SJSA1 (cell line): ENCODE measurements around the gene SKIC2. TPM values are rescaled to one million over a fixed set of nuclear protein-coding genes. Genes with fewer than 3 reads are reported as not detected.

Experiments used
- DNase-seq, 2 experiments: peaks; one replicate each; pipeline ENCODE4 v3.0.0-alpha.2; 2015 to 2020; ENCODE audit warnings: low spot score in 2 of 2, low read depth in 1 of 2
- H3K27ac ChIP-seq: fragments of 250-450 bp; sonication (Bioruptor Pico); 2 replicates; pipeline ENCODE4 v1.5.1; 2020; ENCODE audit warnings: mild to moderate bottlenecking, moderate library complexity
- H3K27me3 ChIP-seq: fragments of 250-450 bp; sonication (Bioruptor Pico); replicated peaks from 2 replicates; pipeline ENCODE4 v1.5.1; 2020; ENCODE audit warnings: mild to moderate bottlenecking, moderate library complexity
- H3K36me3 ChIP-seq: fragments of 250-450 bp; sonication (Bioruptor Pico); 2 replicates; pipeline ENCODE4 v1.5.1; 2020; ENCODE audit warnings: mild to moderate bottlenecking
- H3K4me1 ChIP-seq: fragments of 250-450 bp; sonication (Bioruptor Pico); replicated peaks from 2 replicates; pipeline ENCODE4 v1.6.1; 2021; ENCODE audit warnings: mild to moderate bottlenecking
- H3K4me3 ChIP-seq: fragments of 250-450 bp; sonication (Bioruptor Pico); 2 replicates; pipeline ENCODE4 v1.5.1; 2020; ENCODE audit warnings: mild to moderate bottlenecking
- H3K9me3 ChIP-seq: fragments of 250-450 bp; sonication (Bioruptor Pico); replicated peaks from 2 replicates; pipeline ENCODE4 v1.5.1; 2020; ENCODE audit warnings: mild to moderate bottlenecking
- total RNA-seq: library from RNA; depleted of rRNA; stranded (reverse); fragments of >200 nt; shearing (Covaris generic); gene quantifications from 2 replicates; pipeline ENCODE4 v1.2.3, GENCODE V29; 2014

Gene SKIC2
- total RNA-seq, 1 experiment from 2014 or later = 35.5 TPM

DNA sequence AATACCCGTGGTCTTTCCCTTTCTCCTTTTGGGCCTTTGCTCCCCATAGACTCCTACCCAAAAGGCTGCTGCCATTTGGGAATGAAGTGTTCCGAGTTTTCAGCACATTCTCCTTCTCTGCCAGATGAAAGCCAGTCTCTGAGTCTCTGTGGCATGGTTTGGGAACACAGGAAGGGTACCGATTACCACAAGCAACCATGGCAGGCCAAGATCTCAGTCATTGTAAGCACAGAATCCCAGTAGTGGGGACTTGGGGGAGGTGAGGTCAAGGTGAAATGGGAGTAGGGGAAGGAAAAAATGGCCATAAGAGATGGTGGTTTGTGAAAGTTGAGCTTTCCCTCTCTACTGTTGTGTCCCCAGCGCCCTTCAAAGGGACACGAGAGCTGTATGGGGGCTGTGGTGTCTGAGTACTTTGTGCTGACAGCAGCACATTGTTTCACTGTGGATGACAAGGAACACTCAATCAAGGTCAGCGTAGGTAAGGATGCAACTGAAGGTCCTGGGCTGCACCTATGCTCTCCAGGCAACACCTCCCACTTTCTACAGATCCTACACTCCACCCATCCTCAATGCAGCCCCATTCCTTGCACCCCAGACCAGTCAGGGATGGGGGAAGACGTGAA is 8.9 kb upstream of the SKIC2 start:
- H3K9me3 ChIP-seq = no peaks in the 10 kb centered on the region
- no peak for DNase-seq
- H3K27me3 ChIP-seq = no peaks in the 10 kb centered on the region

DNA sequence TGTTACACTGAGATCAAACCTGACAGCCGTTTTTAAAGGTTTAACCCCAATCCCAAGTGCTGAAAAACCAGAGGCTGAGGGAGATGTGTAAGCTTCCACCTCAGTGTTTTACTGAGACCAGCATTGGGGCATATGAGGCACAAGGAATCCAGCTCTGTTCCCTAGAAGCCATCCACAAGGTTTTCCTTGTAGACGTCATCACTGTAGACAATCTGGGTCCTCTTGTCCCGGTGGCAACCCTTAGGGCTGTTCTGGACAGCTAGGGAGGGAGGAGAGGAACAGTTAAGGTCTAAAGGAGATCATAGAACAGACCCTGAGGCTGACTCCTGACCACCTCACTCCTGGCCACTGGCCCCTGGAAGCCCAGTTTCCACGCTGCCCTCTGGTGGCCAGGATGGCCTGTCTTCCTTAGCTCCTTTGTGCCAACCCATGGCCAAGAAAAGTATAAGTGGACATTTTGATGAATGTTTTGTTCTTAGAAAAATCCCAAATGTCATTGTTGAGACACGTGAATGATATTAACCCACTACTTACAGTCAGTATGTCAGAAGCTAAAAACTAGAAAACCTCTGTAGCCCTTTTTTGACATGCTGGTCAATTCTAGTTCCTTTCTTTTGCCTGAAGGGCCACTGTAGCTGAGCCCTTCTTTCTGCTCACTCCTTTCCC is 6.7 kb upstream of the SKIC2 start:
- H3K27ac ChIP-seq = no peak overlapping the region
- peaks cover 66% of the 10 kb centered on the region for H3K36me3 ChIP-seq
- no peak overlapping the region for H3K4me3 ChIP-seq
- peak; percentile 55 to 74 for DNase-seq
- H3K4me1 ChIP-seq = peaks cover 3% of the 10 kb centered on the region
- no peaks in the 10 kb centered on the region for H3K9me3 ChIP-seq
- H3K27me3 ChIP-seq = no peaks in the 10 kb centered on the region

More for the DNA sequence above, 8.9 kb upstream of the SKIC2 start:
- no peak overlapping the region for H3K4me3 ChIP-seq
- no peak overlapping the region for H3K27ac ChIP-seq
- H3K36me3 ChIP-seq = peaks cover 44% of the 10 kb centered on the region
- H3K4me1 ChIP-seq = peaks cover 12% of the 10 kb centered on the region

DNA sequence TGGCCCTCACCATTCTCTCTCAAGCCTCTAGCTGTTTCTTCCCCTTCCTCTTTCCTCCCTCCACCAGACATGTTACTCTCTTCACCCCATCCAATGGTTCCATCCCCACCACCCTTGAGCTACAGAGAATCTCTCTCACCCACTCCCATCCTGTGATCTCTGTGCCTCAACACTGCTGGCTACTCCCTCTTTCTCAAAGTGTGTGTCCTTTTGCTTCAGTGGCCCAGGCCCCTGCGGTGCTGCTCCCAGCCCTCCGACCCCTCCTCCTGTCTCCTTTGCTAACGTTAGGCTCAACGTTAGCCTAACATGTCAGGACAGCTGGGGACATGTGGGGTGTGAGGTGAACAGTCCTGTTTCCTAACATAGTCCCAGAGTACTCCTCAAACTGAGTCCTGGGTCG is 6.1 kb upstream of the SKIC2 start:
- Histone ChIP-seq H3K4me1 (peaks cover 9% of the 10 kb centered on the region), H3K27ac (no peak overlapping the region), H3K9me3 (no peaks in the 10 kb centered on the region), H3K4me3 (no peak overlapping the region), H3K27me3 (no peaks in the 10 kb centered on the region), H3K36me3 (peaks cover 69% of the 10 kb centered on the region)
- no peak for DNase-seq

DNA sequence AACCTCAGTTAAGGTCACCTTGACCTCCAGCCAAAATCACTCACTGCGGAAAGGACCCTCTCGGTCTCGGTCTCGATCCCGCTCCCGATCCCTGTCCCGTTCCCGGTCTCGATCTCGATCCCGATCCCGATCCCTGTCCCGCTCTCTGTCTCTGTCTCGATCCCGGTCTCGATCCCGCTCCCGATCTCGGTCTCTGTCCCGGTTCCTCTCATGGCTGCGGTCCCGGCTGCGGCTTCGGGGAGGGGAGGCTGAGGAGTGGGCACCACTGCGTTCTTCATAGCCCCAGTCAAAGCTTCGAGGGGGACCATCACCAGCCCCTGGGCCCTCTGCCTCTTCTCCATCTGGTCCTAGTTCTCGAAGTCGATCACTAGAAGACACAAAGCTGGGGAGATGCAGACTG is 4.5 kb upstream of the SKIC2 start:
- no peak for DNase-seq

DNA sequence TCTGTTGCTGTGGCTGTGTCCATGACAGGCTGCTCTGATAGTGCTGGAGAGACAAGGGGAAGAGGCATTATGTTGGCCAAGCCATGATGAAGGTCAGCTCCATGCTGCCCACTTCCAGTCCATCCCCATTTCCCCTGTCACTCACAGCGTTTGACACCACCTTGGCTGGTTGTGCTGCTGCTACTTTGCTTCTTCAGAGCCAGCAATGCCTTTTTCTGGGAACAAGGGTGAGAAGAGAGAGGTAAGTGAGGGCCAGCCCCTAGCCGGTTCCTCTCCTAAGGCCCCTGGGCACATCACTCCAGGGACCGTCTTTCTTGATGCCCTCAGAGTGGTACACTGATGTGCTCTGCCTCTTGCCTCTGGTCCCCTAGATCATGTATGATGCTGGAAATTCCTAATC is 2.2 kb upstream of the SKIC2 start:
- H3K4me1 ChIP-seq = peaks cover 19% of the 10 kb centered on the region
- H3K27ac ChIP-seq = no peak overlapping the region
- no peak overlapping the region for H3K4me3 ChIP-seq
- DNase-seq = no peak
- peaks cover 73% of the 10 kb centered on the region for H3K36me3 ChIP-seq
- H3K9me3 ChIP-seq = no peaks in the 10 kb centered on the region
- H3K27me3 ChIP-seq = no peaks in the 10 kb centered on the region

More for the DNA sequence above, 4.5 kb upstream of the SKIC2 start:
- no peaks in the 10 kb centered on the region for H3K27me3 ChIP-seq
- H3K9me3 ChIP-seq = no peaks in the 10 kb centered on the region
- H3K4me1 ChIP-seq = peaks cover 15% of the 10 kb centered on the region
- H3K36me3 ChIP-seq = peaks cover 69% of the 10 kb centered on the region
- H3K27ac ChIP-seq = no peak overlapping the region
- no peak overlapping the region for H3K4me3 ChIP-seq

DNA sequence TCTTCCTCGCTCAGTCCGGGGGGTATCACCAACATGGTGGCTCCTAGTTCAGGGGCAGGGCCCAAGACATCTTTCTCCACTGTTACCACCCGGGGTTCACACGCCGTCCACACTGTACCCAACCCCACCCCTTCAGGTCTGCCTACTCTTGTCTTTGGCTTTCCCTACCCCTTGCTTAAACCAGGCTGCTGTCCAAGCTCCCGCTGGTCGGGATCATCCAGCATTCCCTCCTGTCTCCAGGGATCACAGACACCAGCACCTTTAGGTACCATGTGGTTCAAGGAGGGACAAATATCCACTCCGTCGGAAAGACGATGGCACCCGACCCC is 599 bp upstream of the SKIC2 start:
- H3K4me3 ChIP-seq = peak overlapping the region; percentile 58
- H3K27ac ChIP-seq = peak overlapping the region; percentile 38
- no peaks in the 10 kb centered on the region for H3K27me3 ChIP-seq
- H3K4me1 ChIP-seq = peaks cover 19% of the 10 kb centered on the region
- H3K36me3 ChIP-seq = peaks cover 73% of the 10 kb centered on the region
- peak in 1 of 2 experiments; percentile 38 for DNase-seq
- no peaks in the 10 kb centered on the region for H3K9me3 ChIP-seq

DNA sequence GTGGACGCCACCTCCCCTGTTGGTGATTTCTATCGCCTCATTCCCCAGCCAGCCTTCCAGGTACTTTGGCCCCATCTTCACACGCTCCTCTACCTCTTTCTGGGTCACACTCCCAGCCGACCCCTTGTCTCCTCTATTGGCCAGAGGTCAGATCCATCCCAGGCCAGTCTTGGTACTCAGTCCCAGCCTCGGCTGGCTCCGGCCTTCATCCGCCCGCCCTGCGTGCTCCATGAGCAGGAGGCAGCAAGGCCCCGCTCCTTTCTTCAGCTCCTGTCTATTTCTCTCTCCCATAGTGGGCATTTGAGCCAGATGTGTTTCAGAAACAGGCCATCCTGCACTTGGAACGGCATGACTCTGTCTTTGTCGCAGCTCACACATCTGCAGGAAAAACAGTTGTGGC is 2.6 kb downstream of the SKIC2 start:
- Histone ChIP-seq H3K27ac (no peak overlapping the region), H3K36me3 (peaks cover 69% of the 10 kb centered on the region)

DNA sequence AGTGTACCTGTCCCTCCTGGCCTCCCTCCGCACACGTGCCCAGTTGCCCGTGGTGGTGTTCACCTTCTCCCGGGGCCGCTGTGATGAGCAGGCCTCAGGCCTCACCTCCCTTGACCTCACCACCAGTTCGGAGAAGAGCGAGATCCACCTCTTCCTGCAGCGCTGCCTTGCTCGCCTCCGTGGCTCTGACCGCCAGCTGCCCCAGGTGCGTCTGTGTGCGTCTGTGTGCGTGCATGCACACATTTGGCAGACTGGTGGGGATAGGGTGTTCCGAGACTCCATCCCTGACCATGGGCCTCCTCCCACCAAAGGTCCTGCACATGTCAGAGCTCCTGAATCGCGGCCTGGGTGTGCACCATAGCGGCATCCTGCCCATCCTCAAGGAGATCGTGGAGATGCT is 4.9 kb downstream of the SKIC2 start:
- Histone ChIP-seq H3K4me3 (no peak overlapping the region), H3K27ac (no peak overlapping the region), H3K4me1 (peaks cover 7% of the 10 kb centered on the region), H3K9me3 (no peaks in the 10 kb centered on the region), H3K36me3 (peaks cover 83% of the 10 kb centered on the region), H3K27me3 (no peaks in the 10 kb centered on the region)
- DNase-seq = no peak

More for the DNA sequence above, 2.6 kb downstream of the SKIC2 start:
- Histone ChIP-seq H3K4me1 (peaks cover 19% of the 10 kb centered on the region), H3K27me3 (no peaks in the 10 kb centered on the region), H3K9me3 (no peaks in the 10 kb centered on the region), H3K4me3 (no peak overlapping the region)
- DNase-seq = no peak

DNA sequence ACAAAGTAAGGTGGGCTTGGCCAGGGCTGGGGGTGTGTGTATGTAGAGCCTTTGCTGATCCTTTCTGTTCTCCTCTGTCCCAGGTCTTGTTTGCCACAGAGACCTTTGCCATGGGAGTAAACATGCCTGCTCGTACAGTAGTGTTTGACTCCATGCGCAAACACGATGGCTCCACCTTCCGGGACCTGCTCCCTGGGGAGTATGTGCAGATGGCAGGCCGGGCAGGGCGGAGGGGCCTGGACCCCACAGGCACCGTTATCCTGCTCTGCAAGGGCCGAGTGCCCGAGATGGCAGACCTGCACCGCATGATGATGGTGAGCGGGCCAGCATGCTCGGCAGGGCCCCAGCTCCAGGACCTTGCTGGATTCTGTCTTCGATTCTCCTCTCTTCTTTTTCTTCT is 6.7 kb downstream of the SKIC2 start:
- no peaks in the 10 kb centered on the region for H3K9me3 ChIP-seq
- peaks cover 97% of the 10 kb centered on the region for H3K36me3 ChIP-seq
- no peaks in the 10 kb centered on the region for H3K27me3 ChIP-seq
- no peak overlapping the region for H3K27ac ChIP-seq
- peaks cover 4% of the 10 kb centered on the region for H3K4me1 ChIP-seq
- DNase-seq = no peak
- no peak overlapping the region for H3K4me3 ChIP-seq

DNA sequence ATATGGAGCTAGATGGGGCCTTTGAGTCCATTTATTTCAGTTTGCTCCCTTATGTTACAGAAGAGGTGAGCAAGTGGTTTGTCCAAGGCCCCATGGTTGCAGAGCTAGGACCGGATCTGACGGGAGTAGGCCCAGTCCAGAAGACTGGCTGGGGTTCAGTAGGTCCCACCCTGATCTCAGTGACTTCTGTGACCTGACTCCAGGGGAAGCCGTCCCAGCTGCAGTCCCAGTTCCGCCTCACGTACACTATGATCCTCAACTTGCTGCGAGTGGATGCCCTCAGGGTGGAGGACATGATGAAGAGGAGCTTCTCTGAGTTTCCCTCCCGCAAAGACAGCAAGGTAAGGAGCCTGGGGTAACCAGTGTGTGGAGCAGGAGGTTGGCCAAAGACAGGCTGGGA is 7.5 kb downstream of the SKIC2 start:
- Histone ChIP-seq H3K36me3 (peaks cover 97% of the 10 kb centered on the region), H3K4me3 (no peak overlapping the region), H3K9me3 (no peaks in the 10 kb centered on the region), H3K27me3 (no peaks in the 10 kb centered on the region), H3K4me1 (peaks cover 12% of the 10 kb centered on the region), H3K27ac (no peak overlapping the region)
- DNase-seq = no peak

DNA sequence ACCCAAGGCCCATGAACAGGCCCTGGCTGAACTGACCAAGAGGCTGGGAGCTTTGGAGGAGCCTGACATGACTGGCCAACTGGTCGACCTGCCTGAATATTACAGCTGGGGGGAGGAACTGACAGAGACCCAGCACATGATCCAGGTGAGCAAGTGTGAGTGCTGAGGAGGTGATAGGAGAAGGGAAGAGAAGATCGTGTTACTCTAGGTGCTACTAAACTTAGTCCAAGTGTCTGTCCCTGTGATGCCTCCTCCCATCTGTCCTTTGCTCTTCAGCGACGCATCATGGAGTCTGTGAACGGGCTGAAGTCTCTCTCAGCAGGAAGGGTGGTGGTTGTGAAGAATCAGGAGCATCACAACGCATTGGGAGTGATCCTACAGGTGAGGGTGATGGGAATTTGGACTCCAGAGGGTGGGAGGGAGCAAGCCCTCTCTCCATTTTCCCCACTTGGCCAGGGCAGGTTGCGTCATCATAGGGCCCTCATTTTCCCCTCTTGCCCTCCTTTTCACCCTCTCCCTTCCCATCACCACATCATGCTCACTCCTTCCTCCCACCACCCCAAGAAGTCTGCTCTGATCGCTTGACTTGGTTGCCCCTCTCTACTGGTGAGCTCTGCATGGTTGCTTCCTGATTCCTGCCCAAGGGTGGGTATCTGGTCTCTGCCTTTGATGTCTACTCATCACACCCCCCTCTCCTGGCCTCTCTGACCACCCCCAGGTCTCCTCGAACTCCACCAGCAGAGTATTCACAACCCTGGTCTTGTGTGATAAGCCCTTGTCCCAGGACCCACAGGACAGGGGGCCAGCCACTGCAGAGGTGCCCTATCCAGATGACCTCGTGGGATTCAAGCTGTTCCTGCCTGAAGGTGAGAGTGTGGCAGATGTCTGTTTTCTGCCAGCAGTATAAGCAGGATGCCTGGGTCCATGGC is 8.3 kb downstream of the SKIC2 start:
- no peaks in the 10 kb centered on the region for H3K27me3 ChIP-seq
- H3K27ac ChIP-seq = no peak overlapping the region
- peaks cover 15% of the 10 kb centered on the region for H3K4me1 ChIP-seq
- DNase-seq = no peak
- H3K36me3 ChIP-seq = peaks cover 92% of the 10 kb centered on the region
- H3K9me3 ChIP-seq = no peaks in the 10 kb centered on the region
- H3K4me3 ChIP-seq = no peak overlapping the region

DNA sequence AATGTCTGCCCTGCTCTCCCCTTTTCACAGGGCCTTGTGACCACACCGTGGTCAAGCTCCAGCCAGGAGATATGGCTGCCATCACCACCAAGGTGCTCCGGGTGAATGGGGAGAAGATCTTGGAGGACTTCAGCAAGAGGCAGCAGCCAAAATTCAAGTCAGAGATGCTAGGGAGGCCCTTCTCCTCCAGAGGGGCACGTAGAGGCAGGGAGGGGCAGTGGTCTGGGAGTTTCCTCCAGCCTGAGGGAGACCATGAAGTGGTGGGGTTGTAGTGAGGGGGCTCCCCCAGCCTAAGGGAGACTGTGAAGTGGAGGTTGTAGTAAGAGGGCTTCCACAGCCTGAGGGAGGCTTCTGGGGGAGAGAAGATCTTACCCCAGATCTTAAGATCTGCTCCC is 8.9 kb downstream of the SKIC2 start:
- Histone ChIP-seq H3K4me1 (peaks cover 16% of the 10 kb centered on the region), H3K36me3 (peaks cover 89% of the 10 kb centered on the region), H3K27ac (no peak overlapping the region), H3K27me3 (no peaks in the 10 kb centered on the region), H3K4me3 (no peak overlapping the region), H3K9me3 (no peaks in the 10 kb centered on the region)
- no peak for DNase-seq

DNA sequence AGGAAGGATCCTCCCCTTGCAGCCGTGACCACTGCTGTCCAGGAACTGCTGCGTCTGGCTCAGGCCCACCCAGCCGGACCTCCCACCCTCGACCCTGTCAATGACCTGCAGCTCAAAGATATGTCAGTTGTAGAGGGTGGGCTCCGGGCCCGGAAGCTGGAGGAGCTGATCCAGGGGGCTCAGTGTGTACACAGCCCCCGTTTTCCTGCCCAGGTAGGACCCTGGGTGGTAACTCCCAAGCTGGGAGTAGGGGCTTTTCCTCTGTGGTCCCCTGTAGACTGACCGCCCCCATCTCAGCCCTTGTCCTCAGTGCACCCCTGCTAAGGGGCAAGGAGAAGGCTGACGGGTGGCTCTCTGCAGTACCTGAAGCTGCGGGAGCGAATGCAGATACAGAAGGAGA is 9.4 kb downstream of the SKIC2 start:
- Histone ChIP-seq H3K27ac (no peak overlapping the region), H3K4me1 (peaks cover 20% of the 10 kb centered on the region), H3K27me3 (no peaks in the 10 kb centered on the region), H3K9me3 (no peaks in the 10 kb centered on the region), H3K36me3 (peaks cover 85% of the 10 kb centered on the region), H3K4me3 (no peak overlapping the region)
- DNase-seq = no peak
